ENCODE measurements around the gene PCMT1. TPM values are rescaled to one million over a fixed set of nuclear protein-coding genes. Genes with fewer than 3 reads are reported as not detected.
A peak's percentile ranks its signal among the peaks of the same experiment; 100 is the strongest.

Gene PCMT1
- total and polyA plus RNA-seq, 9 of the 15 experiments (the other 6 are each of a cell fraction or from before 2014, with no cell fraction given) = 217 to 541 (median 327) TPM

- TF ChIP-seq ZNF165 (CRISPR knock-in tag; IDR thresholded peaks at IDR 0.05; ENCODE audit: borderline replicate concordance) (no peak), THRAP3 (IDR thresholded peaks at IDR 0.05; ENCODE audit: borderline replicate concordance) (no peak), SREBF1 (IDR thresholded peaks at IDR 0.05; ENCODE audit: borderline replicate concordance, low read depth, low read length) (no peak), USF1 (CRISPR knock-in tag; IDR thresholded peaks at IDR 0.05) (peak; percentile 54; the same call in 1 of the 2 replicates), ZSCAN32 (CRISPR knock-in tag; IDR thresholded peaks at IDR 0.05) (no peak), ATF2 (CRISPR knock-in tag; IDR thresholded peaks at IDR 0.05) (no peak), ZNF75A (CRISPR knock-in tag; IDR thresholded peaks at IDR 0.05) (no peak), ZNF239 (CRISPR knock-in tag; IDR thresholded peaks at IDR 0.05) (no peak), HES1 (IDR thresholded peaks at IDR 0.05; ENCODE audit: low read depth) (no peak), ZNF24 (IDR thresholded peaks at IDR 0.05) (no peak), ATF1 (CRISPR knock-in tag; IDR thresholded peaks at IDR 0.05) (no peak), ATF1 (tag; IDR thresholded peaks at IDR 0.05) (peak; percentile 72), POU5F1 (IDR thresholded peaks at IDR 0.05; ENCODE audit: borderline replicate concordance, low read depth, low read length, partially characterized antibody) (no peak), SIX5 (IDR thresholded peaks at IDR 0.05; ENCODE audit: borderline replicate concordance in 1 of 2, insufficient read depth in 1 of 2, low read depth in 1 of 2, low read length in 2 of 2) (no peak), MXI1 (IDR thresholded peaks at IDR 0.05; ENCODE audit: low read depth, low read length) (no peak), FOS (IDR thresholded peaks at IDR 0.05; ENCODE audit: extremely low read depth, insufficient read length) (no peak), SAP30 (IDR thresholded peaks at IDR 0.05; ENCODE audit: borderline replicate concordance, insufficient read depth, low read depth, low read length, poor library complexity, severe bottlenecking) (no peak), NCOA4 (IDR thresholded peaks at IDR 0.05; ENCODE audit: partially characterized antibody) (no peak), NR2F6 (CRISPR knock-in tag; IDR thresholded peaks at IDR 0.05) (no peak), FOSL1 (tag; conservative IDR thresholded peaks at IDR 0.05) (peak; percentile 85), SMARCE1 (IDR thresholded peaks at IDR 0.05) (no peak), AFF1 (IDR thresholded peaks at IDR 0.05; ENCODE audit: low read depth in 1 of 2, partially characterized antibody in 2 of 2) (no peak), NFE2 (IDR thresholded peaks at IDR 0.05; ENCODE audit: low read depth) (peak; percentile 59; the same call in 1 of the 2 replicates)
Observed at GRCh38 chr6:149749594-149750135, at the start of gene PCMT1 (continued).
